Endothelial cell of umbilical vein (primary cell): ENCODE data around the gene KAZN. TPM values are rescaled to one million over a fixed set of nuclear protein-coding genes. Genes with fewer than 3 reads are reported as not detected.

Experiments
- BruUV-seq: library from RNA; stranded (reverse); fragments of 400-500 nt; replicated peaks from 2 replicates; lab custom pipeline; 2021; lab: Mats Ljungman, UMichigan
- CTCF ChIA-PET: fragments of 300-600, 350-600 bp; sonication (Branson Sonifier 250); formaldehyde crosslinking; loops from one replicate; lab custom pipeline; 2021; ENCODE audit warnings: antibody characterized with exemption, inconsistent platforms; lab: Charles Lee
- POLR2A ChIA-PET: fragments of 300-600, 350-600 bp; sonication (Branson Sonifier 250); formaldehyde crosslinking; loops from one replicate; lab custom pipeline; 2021; ENCODE audit warnings: antibody characterized with exemption, inconsistent platforms; lab: Charles Lee
- DNase-seq: peaks from one replicate; pipeline ENCODE4 v3.0.0-alpha.2; 2011; ENCODE audit warnings: low read depth, low spot score
- FAIRE-seq: peaks from 2 replicates; lab custom pipeline; 2011; peaks lifted over from hg19 to GRCh38; lab: Jason Lieb, UNC
- H2AFZ ChIP-seq: 2 replicates; pipeline ENCODE4 v1.6.0; 2012; ENCODE audit warnings: low read depth, low read length, control low read depth, inconsistent platforms
- H3K27ac ChIP-seq: 2 replicates; pipeline ENCODE4 v1.5.1; 2011; ENCODE audit warnings: low read depth, mild to moderate bottlenecking, control low read depth, low read length, moderate library complexity; ENCODE audit not compliant: insufficient read depth
- H3K27me3 ChIP-seq, 2 experiments: 2 replicates each; pipeline versions ENCODE4 v1.6.0 to v1.6.1; 2011; ENCODE audit warnings: low read length in 2 of 2, mixed read lengths in 1 of 2; ENCODE audit not compliant: control insufficient read depth in 2 of 2, insufficient read depth in 2 of 2
- H3K36me3 ChIP-seq, 2 experiments: 2 replicates in 1 of 2; 3 replicates in 1 of 2; pipeline ENCODE4 v1.5.1; 2011; ENCODE audit warnings: low read length in 2 of 2, mild to moderate bottlenecking in 1 of 2, moderate library complexity in 1 of 2; ENCODE audit not compliant: control insufficient read depth in 2 of 2, insufficient read depth in 2 of 2; ENCODE audit errors: extremely low read depth in 1 of 2
- H3K4me1 ChIP-seq: 3 replicates; pipeline ENCODE4 v1.5.1; 2011; ENCODE audit warnings: mild to moderate bottlenecking, low read length; ENCODE audit not compliant: control insufficient read depth, insufficient read depth; ENCODE audit errors: extremely low read depth
- H3K4me2 ChIP-seq: 2 replicates; pipeline ENCODE4 v1.6.1; 2011; ENCODE audit warnings: low read length, control low read depth, mixed read lengths; ENCODE audit not compliant: insufficient read depth
- H3K4me3 ChIP-seq, 3 experiments: fragments of 200-600 bp in 1 of 3; sonication (generic), shearing (Covaris generic) in 1 of 3; replicated peaks in 1 of 3; 2 replicates each; pipeline ENCODE4 v1.5.1; 2011 to 2016; ENCODE audit warnings: control low read depth in 3 of 3, low read length in 3 of 3, mild to moderate bottlenecking in 2 of 3, inconsistent platforms in 1 of 3, low read depth in 1 of 3, moderate library complexity in 1 of 3; ENCODE audit not compliant: insufficient read depth in 1 of 3
- H3K79me2 ChIP-seq: 2 replicates; pipeline ENCODE4 v1.6.0; 2012; ENCODE audit warnings: low read length, inconsistent platforms; ENCODE audit not compliant: control insufficient read depth, insufficient read depth
- H3K9ac ChIP-seq: replicated peaks from 2 replicates; pipeline ENCODE3; 2011; ENCODE audit warnings: low read length, control low read depth; ENCODE audit not compliant: insufficient read depth; ENCODE audit errors: extremely low read depth
- H3K9me1 ChIP-seq: replicated peaks from 3 replicates; pipeline ENCODE4 v1.6.0; 2011; ENCODE audit warnings: mild to moderate bottlenecking, low read length; ENCODE audit not compliant: control insufficient read depth, insufficient read depth; ENCODE audit errors: extremely low read depth
- H3K9me3 ChIP-seq: replicated peaks from 2 replicates; pipeline ENCODE4 v1.5.1; 2012; ENCODE audit warnings: low read length, inconsistent platforms; ENCODE audit not compliant: control insufficient read depth, insufficient read depth
- H4K20me1 ChIP-seq: replicated peaks from 2 replicates; pipeline ENCODE3; 2011; ENCODE audit warnings: mild to moderate bottlenecking, low read length; ENCODE audit not compliant: control insufficient read depth, insufficient read depth; ENCODE audit errors: extremely low read depth
- CTCF ChIP-seq, 2 donors: IDR thresholded peaks; 1 replicate in 1 of 2; 2 replicates in 1 of 2; pipeline ENCODE4 v1.5.1; 2011; ENCODE audit warnings: low read length in 2 of 2, mild to moderate bottlenecking in 2 of 2, moderate library complexity in 2 of 2, control low read depth in 1 of 2, inconsistent platforms in 1 of 2, low read depth in 1 of 2; ENCODE audit not compliant: insufficient read depth in 1 of 2; ENCODE audit errors: extremely low read depth in 1 of 2
- GATA2 ChIP-seq: IDR thresholded peaks from 2 replicates; pipeline ENCODE4 v1.7.0; 2011; ENCODE audit warnings: low read depth, mild to moderate bottlenecking, moderate library complexity, mixed read lengths, low read length; ENCODE audit not compliant: insufficient read length, insufficient read depth
- JUN ChIP-seq: IDR thresholded peaks from 2 replicates; pipeline ENCODE4 v1.6.1; 2011; ENCODE audit warnings: borderline replicate concordance, low read depth; ENCODE audit not compliant: insufficient read length, insufficient read depth
- POLR2A ChIP-seq: IDR thresholded peaks from 2 replicates; pipeline ENCODE4 v1.6.1; 2012; ENCODE audit warnings: low read depth, mild to moderate bottlenecking, control low read depth, low read length
- dilution Hi-C: fragments of 300-500 bp; cut with MboI; formaldehyde crosslinking; loops from one replicate; pipeline ENCODE4 v1.15.0; 2019; ENCODE audit warnings: low sequenced_read_pairs; ENCODE audit not compliant: extremely low pct_ligation_motif_present
- intact Hi-C: fragments of 100-400 bp; cut with micrococcal nuclease; formaldehyde crosslinking; loops from one replicate; pipeline ENCODE4 v1.10.0; 2022
- polyA plus RNA-seq, 4 experiments: library from polyadenylated mRNA; depleted of rRNA in 3 of 4; stranded (reverse) in 3 of 4; unstranded in 1 of 4; fragments of >200 nt; gene quantifications; 2 replicates each; pipeline versions ENCODE4 v1.2.1 to v1.2.3, GENCODE V29; 2011 to 2012; ENCODE audit warnings: missing spikeins in 1 of 4
- total RNA-seq: library from RNA; stranded (reverse); gene quantifications from 2 replicates; pipeline ENCODE4 v1.2.3, GENCODE V29; 2021

The KAZN gene
- total and polyA plus RNA-seq, 2 donors (not counting 3 experiments of a cell fraction or from before 2014, with no cell fraction given) = 1.6 to 5.8 TPM

GRCh38 chr1:14804626-14805025, 206.1 kb downstream of the KAZN start:
- no peak overlapping the region for H3K27ac ChIP-seq
- H4K20me1 ChIP-seq = no peaks in the 10 kb centered on the region
- H3K79me2 ChIP-seq = no peaks in the 10 kb centered on the region
- H3K36me3 ChIP-seq = no peaks in the 10 kb centered on the region
- H3K9me1 ChIP-seq = no peaks in the 10 kb centered on the region
- no peak overlapping the region for H3K4me3 ChIP-seq
- no peaks in the 10 kb centered on the region for H3K27me3 ChIP-seq
- no peak overlapping the region for H3K9ac ChIP-seq
- H3K9me3 ChIP-seq = no peaks in the 10 kb centered on the region
- no TSS peak for BruUV-seq
- ChIA-PET CTCF (no interaction called here), POLR2A (no interaction called here)
- DNase-seq (no peak), FAIRE-seq (no peak)
- no peak overlapping the region for H2AFZ ChIP-seq
- no peaks in the 10 kb centered on the region for H3K4me1 ChIP-seq
- no peak for TF ChIP-seq POLR2A
- no peak for TF ChIP-seq GATA2
- H3K4me2 ChIP-seq = no peak overlapping the region
- dilution Hi-C loops = no loop called here
- intact Hi-C loops = no loop called here

- no peak for DNase-seq
- H2AFZ ChIP-seq = no peak overlapping the region
- intact Hi-C loops = no loop called here
These were observed 208.3 kb downstream of the KAZN start for GRCh38 chr1:14806772-14807171.

More at GRCh38 chr1:14806772-14807171, 208.3 kb downstream of the KAZN start:
- H3K4me3 ChIP-seq = no peak overlapping the region
- H3K79me2 ChIP-seq = no peaks in the 10 kb centered on the region
- no peaks in the 10 kb centered on the region for H3K9me3 ChIP-seq
- H3K36me3 ChIP-seq = no peaks in the 10 kb centered on the region
- dilution Hi-C loops = no loop called here
- no peaks in the 10 kb centered on the region for H3K9me1 ChIP-seq
- H4K20me1 ChIP-seq = no peaks in the 10 kb centered on the region
- H3K4me1 ChIP-seq = no peaks in the 10 kb centered on the region
- TF ChIP-seq CTCF (IDR thresholded peaks at IDR 0.05; ENCODE audit: extremely low read depth in 1 of 2, insufficient read depth in 1 of 2, low read depth in 1 of 2, low read length in 2 of 2) (no peak), POLR2A (no peak), JUN (no peak)
- no TSS peak for BruUV-seq
- ChIA-PET POLR2A (no interaction called here), CTCF (no interaction called here)
- no peaks in the 10 kb centered on the region for H3K27me3 ChIP-seq
- no peak overlapping the region for H3K27ac ChIP-seq
- H3K9ac ChIP-seq = no peak overlapping the region
- H3K4me2 ChIP-seq = no peak overlapping the region
- no peak for FAIRE-seq
